Measurements from ENCODE around the gene SCN7A. TPM values are rescaled to one million over a fixed set of nuclear protein-coding genes. Genes with fewer than 3 reads are reported as not detected.

The SCN7A gene
- total RNA-seq, 1 donor from 2014 or later: 97.1 TPM

DNA sequence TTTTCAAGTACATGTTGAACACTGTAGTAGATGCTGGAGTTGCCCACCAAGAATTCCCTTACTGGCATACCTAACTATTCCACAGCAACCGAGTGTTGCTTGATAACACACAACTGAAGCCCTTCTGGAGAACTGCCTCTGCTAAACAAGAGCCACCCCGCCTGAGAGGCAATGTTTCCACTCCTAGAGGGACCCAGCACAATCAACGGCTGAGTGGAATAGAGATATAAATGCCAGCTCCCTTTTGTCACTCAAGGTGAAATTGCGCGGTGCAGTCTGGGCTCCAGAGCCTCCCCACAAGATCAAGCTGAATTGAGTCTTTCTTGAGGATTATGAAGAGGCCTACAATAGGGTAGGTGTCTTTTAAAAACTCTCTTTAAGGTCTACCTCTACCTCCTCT is 69.2 kb downstream of the SCN7A start:
- Histone ChIP-seq H3K9me3 (no peaks in the 10 kb centered on the region), H3K4me3 (no peak overlapping the region), H3K27me3 (no peaks in the 10 kb centered on the region), H3K27ac (no peak overlapping the region), H3K4me1 (no peaks in the 10 kb centered on the region), H3K36me3 (peaks cover 8% of the 10 kb centered on the region)
- no peak for DNase-seq
- TF ChIP-seq, protein P1, sequence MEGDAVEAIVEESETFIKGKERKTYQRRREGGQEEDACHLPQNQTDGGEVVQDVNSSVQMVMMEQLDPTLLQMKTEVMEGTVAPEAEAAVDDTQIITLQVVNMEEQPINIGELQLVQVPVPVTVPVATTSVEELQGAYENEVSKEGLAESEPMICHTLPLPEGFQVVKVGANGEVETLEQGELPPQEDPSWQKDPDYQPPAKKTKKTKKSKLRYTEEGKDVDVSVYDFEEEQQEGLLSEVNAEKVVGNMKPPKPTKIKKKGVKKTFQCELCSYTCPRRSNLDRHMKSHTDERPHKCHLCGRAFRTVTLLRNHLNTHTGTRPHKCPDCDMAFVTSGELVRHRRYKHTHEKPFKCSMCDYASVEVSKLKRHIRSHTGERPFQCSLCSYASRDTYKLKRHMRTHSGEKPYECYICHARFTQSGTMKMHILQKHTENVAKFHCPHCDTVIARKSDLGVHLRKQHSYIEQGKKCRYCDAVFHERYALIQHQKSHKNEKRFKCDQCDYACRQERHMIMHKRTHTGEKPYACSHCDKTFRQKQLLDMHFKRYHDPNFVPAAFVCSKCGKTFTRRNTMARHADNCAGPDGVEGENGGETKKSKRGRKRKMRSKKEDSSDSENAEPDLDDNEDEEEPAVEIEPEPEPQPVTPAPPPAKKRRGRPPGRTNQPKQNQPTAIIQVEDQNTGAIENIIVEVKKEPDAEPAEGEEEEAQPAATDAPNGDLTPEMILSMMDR (IDR thresholded peaks at IDR 0.05): no peak
- intact Hi-C loops (cut with DNase I): no loop called here
- ATAC-seq: no peak

DNA sequence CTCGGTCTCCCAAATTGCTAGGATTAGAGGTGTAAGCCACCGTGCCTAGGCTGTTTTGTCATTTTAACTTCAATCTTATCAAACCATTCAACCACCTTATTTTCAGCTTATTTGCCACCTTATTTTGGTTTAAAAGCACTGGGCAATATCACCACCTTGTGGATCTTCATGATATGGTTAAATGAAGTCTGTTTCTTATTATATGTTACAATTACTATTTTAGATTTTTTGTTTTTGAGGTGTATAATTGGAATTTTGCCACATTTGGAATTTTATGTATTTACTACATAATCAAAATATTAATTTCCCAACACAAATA is 74.5 kb downstream of the SCN7A start:
- intact Hi-C loops (cut with DNase I): no loop called here
- no peak overlapping the region for H3K4me3 ChIP-seq
- ATAC-seq (no peak), DNase-seq (no peak)
- TF ChIP-seq, protein P1 (IDR thresholded peaks at IDR 0.05): peak; percentile 14
- H3K9me3 ChIP-seq: no peaks in the 10 kb centered on the region
- no peaks in the 10 kb centered on the region for H3K36me3 ChIP-seq
- H3K27ac ChIP-seq: no peak overlapping the region
- H3K27me3 ChIP-seq: no peaks in the 10 kb centered on the region
- no peaks in the 10 kb centered on the region for H3K4me1 ChIP-seq

DNA sequence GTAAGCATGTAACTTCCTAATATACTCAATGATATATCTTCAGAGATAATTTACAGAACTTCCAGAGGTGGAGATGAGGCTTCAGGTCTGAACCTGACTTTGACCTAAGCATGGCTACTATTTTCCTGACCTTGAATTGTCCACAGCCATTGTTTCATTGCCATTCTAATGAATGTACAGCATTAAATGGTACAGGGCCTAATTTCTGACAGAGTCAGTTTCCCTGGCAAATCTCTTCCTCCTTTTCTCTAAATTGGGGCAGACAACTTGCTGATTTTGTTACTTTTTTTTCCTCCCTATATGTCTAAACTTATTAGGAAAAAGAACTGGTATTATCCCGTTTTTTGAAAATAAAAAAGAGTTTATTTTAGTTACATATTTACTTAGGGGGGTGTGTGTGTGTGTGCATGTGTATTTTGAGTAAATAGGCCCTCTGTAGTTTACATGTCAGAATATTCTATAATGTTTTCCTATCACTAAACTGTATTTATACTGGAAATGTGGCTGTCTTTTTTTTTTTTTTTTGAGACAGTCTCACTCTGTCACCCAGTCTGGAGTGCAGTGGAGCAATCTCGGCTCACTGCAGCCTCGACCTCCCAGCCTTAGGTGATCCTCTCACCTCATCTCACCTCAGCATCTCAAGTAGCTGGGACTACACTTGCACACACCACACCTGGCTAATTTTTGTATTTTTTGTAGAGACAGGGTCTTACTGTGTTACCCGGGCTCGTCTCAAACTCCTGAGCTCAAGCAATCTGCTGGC is 75.0 kb downstream of the SCN7A start:
- H3K4me3 ChIP-seq: no peak overlapping the region
- no peaks in the 10 kb centered on the region for H3K9me3 ChIP-seq
- no peaks in the 10 kb centered on the region for H3K36me3 ChIP-seq
- DNase-seq (no peak), ATAC-seq (no peak)
- H3K27ac ChIP-seq: no peak overlapping the region
- H3K27me3 ChIP-seq: no peaks in the 10 kb centered on the region
- TF ChIP-seq, protein P1 (IDR thresholded peaks at IDR 0.05): no peak
- intact Hi-C loops (cut with DNase I): no loop called here
- no peaks in the 10 kb centered on the region for H3K4me1 ChIP-seq

DNA sequence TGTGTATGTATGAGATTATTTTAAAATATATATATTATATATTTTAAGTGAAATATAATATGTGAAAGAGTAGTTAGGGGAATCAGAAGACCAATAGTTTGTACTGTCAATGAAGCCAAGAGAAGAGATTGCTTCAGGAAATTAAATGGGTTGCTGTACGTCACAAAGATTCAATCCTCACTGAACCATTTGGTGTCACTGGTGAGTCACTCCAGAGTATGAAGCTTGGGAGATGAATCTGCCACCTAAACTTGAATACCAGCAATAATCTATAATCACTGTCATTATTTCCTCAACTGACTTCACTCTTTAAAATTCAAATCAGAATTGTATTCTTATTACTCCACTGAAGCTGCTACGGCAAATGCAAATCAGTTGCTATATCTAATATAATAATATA is 76.4 kb downstream of the SCN7A start:
- TF ChIP-seq, protein P1 (IDR thresholded peaks at IDR 0.05): peak; percentile 23
- ATAC-seq (no peak), DNase-seq (no peak)
- no peak overlapping the region for H3K4me3 ChIP-seq
- no peaks in the 10 kb centered on the region for H3K27me3 ChIP-seq
- H3K9me3 ChIP-seq: no peaks in the 10 kb centered on the region
- H3K36me3 ChIP-seq: no peaks in the 10 kb centered on the region
- no peak overlapping the region for H3K27ac ChIP-seq
- intact Hi-C loops (cut with DNase I): no loop called here
- no peaks in the 10 kb centered on the region for H3K4me1 ChIP-seq

DNA sequence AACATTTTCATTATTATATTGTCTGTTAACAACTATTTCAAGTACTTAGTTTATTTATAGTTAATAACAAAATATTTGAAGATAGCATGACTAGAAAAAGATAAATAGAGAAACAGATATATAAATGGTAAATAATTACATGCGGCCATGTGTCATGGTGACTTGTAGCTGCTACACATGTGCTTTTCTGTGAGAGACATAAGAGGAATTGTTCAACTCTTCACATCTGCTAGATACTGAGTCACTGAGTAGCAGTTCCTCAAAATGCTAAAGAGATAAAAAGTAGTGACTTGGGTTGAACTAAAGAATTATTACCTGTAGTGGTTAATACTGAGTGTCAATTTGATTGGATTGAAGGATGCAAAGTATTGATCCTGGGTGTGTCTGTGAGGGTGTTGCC is 80.8 kb downstream of the SCN7A start:
- no peak for DNase-seq
- ATAC-seq: no peak
- Histone ChIP-seq H3K36me3 (peaks cover 6% of the 10 kb centered on the region), H3K4me1 (no peaks in the 10 kb centered on the region), H3K27me3 (no peaks in the 10 kb centered on the region), H3K9me3 (no peaks in the 10 kb centered on the region), H3K27ac (no peak overlapping the region), H3K4me3 (no peak overlapping the region)
- intact Hi-C loops (cut with DNase I): no loop called here
- TF ChIP-seq, protein P1 (IDR thresholded peaks at IDR 0.05): no peak

Measured in upper lobe of right lung (tissue), 1 donor.